Upper lobe of left lung (tissue), 6 donors: ENCODE data around the gene ZNF93. TPM values are rescaled to one million over a fixed set of nuclear protein-coding genes. Genes with fewer than 3 reads are reported as not detected.
"Not testable (repeated sequence)": the region's sequence is repeated elsewhere in the genome, so short reads cannot be mapped to it uniquely, and the experiment has no call there.

Experiments
- ATAC-seq, 2 donors: fragments of 200-7000 bp; cut with Tn5 transposase; one replicate each; pipeline ENCODE4 v1.9.1; 2022; ENCODE audit warnings: mild to moderate bottlenecking in 2 of 2, moderate library complexity in 2 of 2; ENCODE audit not compliant: low FRiP score in 2 of 2
- DNase-seq, 2 donors: peaks; one replicate each; pipeline ENCODE4 v3.0.0-alpha.2; 2019 to 2020
- H3K27ac ChIP-seq, 4 donors: fragments of 200-600 bp; sonication (generic); one replicate each; pipeline ENCODE4 v1.5.1; 2016 to 2019
- H3K27me3 ChIP-seq, 4 donors: fragments of 200-600 bp; sonication (generic); one replicate each; pipeline ENCODE4 v1.5.1; 2017 to 2019
- H3K36me3 ChIP-seq, 4 donors: fragments of 200-600 bp; sonication (generic); one replicate each; pipeline ENCODE4 v1.5.1; 2016 to 2019
- H3K4me1 ChIP-seq, 4 donors: fragments of 200-600 bp; sonication (generic); one replicate each; pipeline ENCODE4 v1.5.1; 2018 to 2019
- H3K4me3 ChIP-seq, 4 donors: fragments of 200-600 bp; sonication (generic); one replicate each; pipeline ENCODE4 v1.5.1; 2017 to 2019; ENCODE audit warnings: mild to moderate bottlenecking in 2 of 4, moderate library complexity in 1 of 4
- H3K9me3 ChIP-seq, 4 donors: fragments of 200-600 bp; sonication (generic); one replicate each; pipeline ENCODE4 v1.5.1; 2018 to 2019
- CTCF ChIP-seq, 6 experiments: fragments of 450-650 bp in 4 of 6; fragments of 200-600 bp in 2 of 6; sonication (generic) in 2 of 6; IDR thresholded peaks; one replicate each; pipeline ENCODE4 v1.5.1; 2016 to 2019; ENCODE audit warnings: antibody characterized with exemption in 6 of 6
- EP300 ChIP-seq, 4 donors: sonication (generic); formaldehyde crosslinking; IDR thresholded peaks; one replicate each; pipeline ENCODE4 v1.5.1; 2017; ENCODE audit warnings: antibody characterized with exemption in 4 of 4, control low read depth in 2 of 4
- POLR2A ChIP-seq, 4 donors: fragments of 450-650 bp; IDR thresholded peaks; one replicate each; pipeline ENCODE4 v1.5.1; 2016 to 2017; ENCODE audit warnings: antibody characterized with exemption in 4 of 4, mild to moderate bottlenecking in 2 of 4
- POLR2AphosphoS5 ChIP-seq, 2 donors: sonication (generic); formaldehyde crosslinking; IDR thresholded peaks; one replicate each; pipeline ENCODE4 v1.5.1; 2017; ENCODE audit warnings: antibody characterized with exemption in 2 of 2
- WGBS, 2 donors: methylation state at CpG; one replicate each; pipeline ENCODE4 v1.1.5; 2017 to 2018; 5-methylcytosine and 5-hydroxymethylcytosine counted together
- total RNA-seq, 6 donors: library from RNA; depleted of rRNA in 4 of 6; stranded (reverse); fragments of >200 nt in 4 of 6; gene quantifications; one replicate each; pipeline versions ENCODE4 v1.1.0 to v1.2.1, GENCODE V29; 2016 to 2021
- donor health status: DM: no; HTN: no; CAD: no; lungs with moderate emphysema.
- donor health status: DM: no; HTN: yes; CAD: no; lungs with severe emphysema.

Gene ZNF93
- total RNA-seq, 6 donors from 2014 or later = 2.9 to 7.3 (median 3.9) TPM

- no peaks in the 10 kb centered on the region for H3K4me1 ChIP-seq
- H3K27ac ChIP-seq = no peak overlapping the region
- no peak for ATAC-seq
- H3K4me3 ChIP-seq = no peak overlapping the region
- H3K9me3 ChIP-seq = peaks cover 3 to 66% (median 28%) of the 10 kb centered on the region in 4 donors
- TF ChIP-seq EP300 (IDR thresholded peaks at IDR 0.05) (no peak), CTCF (IDR thresholded peaks at IDR 0.05) (no peak), POLR2A (IDR thresholded peaks at IDR 0.05) (no peak), POLR2AphosphoS5 (IDR thresholded peaks at IDR 0.05) (no peak)
- H3K27me3 ChIP-seq = no peaks in the 10 kb centered on the region
- H3K36me3 ChIP-seq = peaks cover 0 to 33% (median 21%) of the 10 kb centered on the region in 4 donors
- WGBS, 2 donors = 72 to 86% methylated on average over 4 of the region's 4 CpGs
- no peak for DNase-seq
These were observed 23.0 kb upstream of the ZNF93 start for GRCh38 chr19:19877724-19878123.

- DNase-seq = no peak
- Histone ChIP-seq H3K27ac (no peak overlapping the region), H3K4me3 (no peak overlapping the region), H3K4me1 (no peaks in the 10 kb centered on the region), H3K36me3 (peaks cover 0 to 44% (median 30%) of the 10 kb centered on the region in 4 donors), H3K27me3 (no peaks in the 10 kb centered on the region), H3K9me3 (peaks cover 1 to 62% (median 46%) of the 10 kb centered on the region in 4 donors)
- WGBS, 2 donors = 95% methylated on average over 1 of the region's 1 CpG
- no peak for ATAC-seq
- no peak for TF ChIP-seq EP300 (IDR thresholded peaks at IDR 0.05)
- no peak for TF ChIP-seq POLR2A (IDR thresholded peaks at IDR 0.05)
- TF ChIP-seq POLR2AphosphoS5 (IDR thresholded peaks at IDR 0.05) = no peak
- TF ChIP-seq CTCF (IDR thresholded peaks at IDR 0.05) = no peak
These were observed 16.2 kb upstream of the ZNF93 start for GRCh38 chr19:19884583-19884982.

- H3K9me3 ChIP-seq = peaks cover 53 to 92% (median 85%) of the 10 kb centered on the region in 4 donors
These were observed 8.4 kb upstream of the ZNF93 start for GRCh38 chr19:19892055-19892941.

DNA sequence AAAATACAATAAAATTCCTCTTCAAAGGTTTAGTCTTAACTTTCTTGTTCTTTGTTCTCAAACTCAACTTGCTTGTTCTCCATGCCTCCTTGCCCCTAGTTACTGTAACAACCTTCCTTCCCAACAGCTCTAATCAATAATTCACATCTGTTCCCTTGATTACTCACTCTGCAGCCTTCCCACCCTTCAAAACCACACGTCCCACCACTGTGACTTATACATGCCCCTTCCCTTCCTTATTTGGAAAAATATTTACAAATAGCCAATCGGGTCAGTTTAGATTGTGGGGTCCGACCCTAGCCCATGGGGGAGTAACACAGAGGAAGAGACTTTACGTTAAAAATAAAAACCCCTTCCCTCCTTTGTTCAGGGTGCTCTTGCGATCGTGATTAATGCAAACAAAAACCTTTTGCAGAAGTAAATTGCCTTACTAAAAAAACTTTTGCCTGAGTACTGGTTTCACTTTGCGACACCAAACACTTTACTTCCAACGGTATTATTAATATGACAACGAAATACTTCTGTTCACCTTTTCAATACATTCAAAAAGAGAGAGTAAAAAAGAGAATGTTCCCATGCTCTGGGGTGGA lies 512 bp upstream of the ZNF93 start:
- Histone ChIP-seq H3K36me3 (no peaks in the 10 kb centered on the region), H3K9me3 (peaks cover 7 to 30% (median 23%) of the 10 kb centered on the region in 4 donors), H3K4me3 (peak overlapping the region; percentile 24 to 85 (median 77)), H3K27ac (peak overlapping the region; percentile 70 to 91 (median 79)), H3K27me3 (no peaks in the 10 kb centered on the region), H3K4me1 (peaks cover 0 to 16% (median 6%) of the 10 kb centered on the region in 4 donors)
- ATAC-seq = peak in 1 of 2 donors; percentile 49
- no peak for DNase-seq
- 1% methylated on average over 9 of the region's 9 CpGs for WGBS, 2 donors
- TF ChIP-seq POLR2AphosphoS5 (IDR thresholded peaks at IDR 0.05) (no peak), POLR2A (IDR thresholded peaks at IDR 0.05) (no peak), EP300 (IDR thresholded peaks at IDR 0.05) (no peak), CTCF (IDR thresholded peaks at IDR 0.05) (no peak)

More at GRCh38 chr19:19892055-19892941, 8.4 kb upstream of the ZNF93 start:
- DNase-seq, H3K27me3 ChIP-seq, H3K4me1 ChIP-seq, H3K4me3 ChIP-seq, ATAC-seq, H3K27ac ChIP-seq: not testable (repeated sequence)
- WGBS, 2 donors = 98 to 99% methylated on average over 3 of the region's 3 CpGs
- H3K36me3 ChIP-seq = peaks cover 10 to 36% (median 15%) of the 10 kb centered on the region in 4 donors

DNA sequence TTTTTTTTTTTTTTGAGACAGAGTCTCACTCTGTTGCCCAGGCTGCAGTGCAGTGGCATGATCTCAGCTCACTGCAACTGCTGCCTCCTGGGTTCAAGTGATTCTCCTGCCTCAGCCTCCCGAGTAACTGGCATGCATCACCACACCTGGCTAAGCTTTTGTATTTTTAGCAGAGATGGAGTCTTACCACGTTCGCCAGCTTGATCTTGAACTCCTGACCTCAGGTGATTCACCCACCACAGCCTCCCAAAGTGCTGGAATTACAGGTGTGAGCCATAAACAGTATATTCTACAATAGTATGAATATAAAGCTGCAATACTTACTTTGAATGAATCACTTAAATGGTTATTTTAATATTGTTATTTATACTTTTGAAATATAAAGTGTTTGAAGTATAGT lies 6.8 kb downstream of the ZNF93 start:
- not testable (repeated sequence) for H3K4me3 ChIP-seq, H3K27ac ChIP-seq, H3K36me3 ChIP-seq, H3K27me3 ChIP-seq, ATAC-seq, H3K4me1 ChIP-seq, DNase-seq
- WGBS, 2 donors = 81 to 90% methylated on average over 3 of the region's 3 CpGs
- peaks cover 0 to 11% (median 0%) of the 10 kb centered on the region in 4 donors for H3K9me3 ChIP-seq
